ENCODE data around the gene LMO3.
"Not testable (repeated sequence)": the region's sequence is repeated elsewhere in the genome, so short reads cannot be mapped to it uniquely, and the experiment has no call there.

The LMO3 gene

GRCh38 chr12:16542586-16542985 lies 63.4 kb downstream of the LMO3 start:
- no peaks in the 10 kb centered on the region for H3K27me3 ChIP-seq (ENCODE audit: insufficient read depth, low read length)
- no peak overlapping the region for H3K9ac ChIP-seq (ENCODE audit: low read depth, low read length)
- H3K4me1 ChIP-seq (ENCODE audit: insufficient read depth, low read length): no peaks in the 10 kb centered on the region
- no peak overlapping the region for H3K27ac ChIP-seq (ENCODE audit: low read length)
- no peak overlapping the region for H3K4me3 ChIP-seq (ENCODE audit: low read length)
- no peaks in the 10 kb centered on the region for H3K36me3 ChIP-seq (ENCODE audit: insufficient read depth, low read depth, low read length)
- peaks cover 6% of the 10 kb centered on the region for H3K9me3 ChIP-seq (ENCODE audit: insufficient read depth, low read depth, low read length)

DNA sequence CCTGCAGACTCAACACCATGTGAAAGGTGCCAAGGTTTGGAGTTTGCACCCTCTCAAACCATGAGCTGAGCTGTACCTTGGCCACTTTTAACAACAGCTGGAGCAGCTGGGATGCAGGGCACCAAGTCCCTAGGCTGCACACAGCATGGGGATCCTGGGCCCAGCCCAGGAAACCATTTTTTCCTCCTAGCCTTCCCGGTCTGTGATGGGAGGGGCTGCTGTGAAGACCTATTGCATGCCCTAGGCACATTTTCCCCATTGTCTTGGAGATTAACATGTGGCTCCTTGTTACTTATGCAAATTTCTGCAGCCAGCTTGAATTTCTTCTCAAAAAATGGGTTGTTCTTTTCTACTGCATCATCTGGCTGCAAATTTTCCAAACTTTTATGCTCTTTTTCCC lies 68.3 kb downstream of the LMO3 start:
- H3K36me3 ChIP-seq (ENCODE audit: insufficient read depth, low read depth, low read length); H3K9ac ChIP-seq (ENCODE audit: low read depth, low read length); H3K27ac ChIP-seq (ENCODE audit: low read length); H3K4me1 ChIP-seq (ENCODE audit: insufficient read depth, low read length); H3K4me3 ChIP-seq (ENCODE audit: low read length); H3K27me3 ChIP-seq (ENCODE audit: insufficient read depth, low read length): not testable (repeated sequence)
- H3K9me3 ChIP-seq (ENCODE audit: insufficient read depth, low read depth, low read length): peaks cover 12% of the 10 kb centered on the region

- no peak overlapping the region for H3K27ac ChIP-seq (ENCODE audit: low read length)
- H3K36me3 ChIP-seq (ENCODE audit: insufficient read depth, low read depth, low read length): no peaks in the 10 kb centered on the region
- no peak overlapping the region for H3K9ac ChIP-seq (ENCODE audit: low read depth, low read length)
- no peaks in the 10 kb centered on the region for H3K27me3 ChIP-seq (ENCODE audit: insufficient read depth, low read length)
- no peaks in the 10 kb centered on the region for H3K4me1 ChIP-seq (ENCODE audit: insufficient read depth, low read length)
- H3K9me3 ChIP-seq (ENCODE audit: insufficient read depth, low read depth, low read length): no peaks in the 10 kb centered on the region
- no peak overlapping the region for H3K4me3 ChIP-seq (ENCODE audit: low read length)
Measured at GRCh38 chr12:16531621-16532020, 74.3 kb downstream of the LMO3 start.

DNA sequence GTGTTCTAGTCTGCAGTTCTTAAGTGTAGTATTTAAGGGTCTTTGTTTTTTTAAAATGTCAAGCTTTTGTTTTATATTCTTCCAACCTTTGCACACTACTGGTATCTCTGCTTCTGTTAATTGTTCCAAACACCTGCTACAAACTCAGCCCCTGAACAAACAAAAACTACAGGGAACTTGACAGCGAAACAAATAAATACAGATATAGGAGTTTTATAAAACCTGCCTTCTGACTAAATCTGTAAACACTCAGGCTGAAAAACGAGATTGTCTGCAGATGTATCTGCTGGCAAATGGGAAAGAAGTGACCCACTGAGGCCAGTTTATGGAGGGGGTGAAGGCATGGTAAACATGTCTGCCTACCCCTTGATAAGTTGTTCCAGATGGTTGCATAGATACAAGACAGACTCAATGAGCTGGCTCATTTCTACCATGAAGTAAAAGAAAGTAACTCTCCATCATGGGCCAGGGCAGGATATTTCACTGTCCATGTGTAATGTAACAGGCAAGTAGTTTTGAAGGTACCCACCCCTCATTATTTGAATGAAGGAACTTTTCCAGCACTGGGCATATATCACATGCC lies 75.6 kb downstream of the LMO3 start:
- H3K9ac ChIP-seq (ENCODE audit: low read depth, low read length): no peak overlapping the region
- H3K4me1 ChIP-seq (ENCODE audit: insufficient read depth, low read length): no peaks in the 10 kb centered on the region
- no peak overlapping the region for H3K4me3 ChIP-seq (ENCODE audit: low read length)
- H3K27ac ChIP-seq (ENCODE audit: low read length): no peak overlapping the region
- no peaks in the 10 kb centered on the region for H3K27me3 ChIP-seq (ENCODE audit: insufficient read depth, low read length)
- H3K9me3 ChIP-seq (ENCODE audit: insufficient read depth, low read depth, low read length): no peaks in the 10 kb centered on the region
- no peaks in the 10 kb centered on the region for H3K36me3 ChIP-seq (ENCODE audit: insufficient read depth, low read depth, low read length)

- no peak overlapping the region for H3K4me3 ChIP-seq (ENCODE audit: low read length)
- H3K9ac ChIP-seq (ENCODE audit: low read depth, low read length): no peak overlapping the region
- no peaks in the 10 kb centered on the region for H3K9me3 ChIP-seq (ENCODE audit: insufficient read depth, low read depth, low read length)
- no peaks in the 10 kb centered on the region for H3K27me3 ChIP-seq (ENCODE audit: insufficient read depth, low read length)
- H3K4me1 ChIP-seq (ENCODE audit: insufficient read depth, low read length): no peaks in the 10 kb centered on the region
- H3K36me3 ChIP-seq (ENCODE audit: insufficient read depth, low read depth, low read length): no peaks in the 10 kb centered on the region
- H3K27ac ChIP-seq (ENCODE audit: low read length): no peak overlapping the region
Measured at GRCh38 chr12:16526693-16527092, 79.3 kb downstream of the LMO3 start.

DNA sequence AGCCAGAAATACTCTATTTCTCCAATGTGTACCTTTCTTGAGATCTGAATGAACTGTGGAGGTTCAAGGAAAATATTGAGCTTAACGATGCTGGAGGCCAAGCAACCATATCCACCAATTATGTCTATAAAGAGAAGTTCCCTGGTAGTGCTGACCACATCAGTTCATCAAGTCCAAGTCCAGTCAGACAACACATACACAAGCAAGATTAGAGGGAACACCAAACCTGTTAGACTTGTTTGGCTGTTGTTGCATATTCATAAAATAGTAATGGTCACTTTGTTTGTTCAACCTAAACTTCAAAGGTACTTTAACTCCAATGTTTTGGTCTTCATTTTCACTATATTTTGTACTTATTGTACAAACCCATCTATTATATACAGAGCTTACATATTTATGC lies 81.6 kb downstream of the LMO3 start:
- H3K27ac ChIP-seq (ENCODE audit: low read length): no peak overlapping the region
- no peaks in the 10 kb centered on the region for H3K4me1 ChIP-seq (ENCODE audit: insufficient read depth, low read length)
- no peaks in the 10 kb centered on the region for H3K36me3 ChIP-seq (ENCODE audit: insufficient read depth, low read depth, low read length)
- no peak overlapping the region for H3K9ac ChIP-seq (ENCODE audit: low read depth, low read length)
- no peaks in the 10 kb centered on the region for H3K9me3 ChIP-seq (ENCODE audit: insufficient read depth, low read depth, low read length)
- H3K4me3 ChIP-seq (ENCODE audit: low read length): no peak overlapping the region
- no peaks in the 10 kb centered on the region for H3K27me3 ChIP-seq (ENCODE audit: insufficient read depth, low read length)

DNA sequence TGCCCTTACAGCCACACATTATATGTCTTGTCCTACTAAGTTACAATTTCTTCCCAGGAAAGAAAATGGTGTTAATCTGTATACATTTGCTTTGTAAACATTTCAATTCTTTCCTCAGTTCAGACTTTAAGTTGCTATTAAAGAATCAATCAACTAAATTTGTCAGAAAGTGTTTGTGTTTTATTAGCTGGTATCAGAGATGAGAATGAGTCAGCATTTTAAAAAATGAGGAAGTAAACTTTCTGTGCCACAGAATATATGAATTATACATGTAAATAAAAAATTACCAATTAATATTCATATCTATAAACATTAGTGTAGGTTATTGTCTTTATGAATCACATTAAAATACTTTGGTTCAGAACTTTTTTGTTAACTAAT lies 82.0 kb downstream of the LMO3 start:
- no peak overlapping the region for H3K27ac ChIP-seq (ENCODE audit: low read length)
- no peaks in the 10 kb centered on the region for H3K9me3 ChIP-seq (ENCODE audit: insufficient read depth, low read depth, low read length)
- H3K27me3 ChIP-seq (ENCODE audit: insufficient read depth, low read length): no peaks in the 10 kb centered on the region
- no peak overlapping the region for H3K9ac ChIP-seq (ENCODE audit: low read depth, low read length)
- H3K4me3 ChIP-seq (ENCODE audit: low read length): no peak overlapping the region
- no peaks in the 10 kb centered on the region for H3K4me1 ChIP-seq (ENCODE audit: insufficient read depth, low read length)
- H3K36me3 ChIP-seq (ENCODE audit: insufficient read depth, low read depth, low read length): no peaks in the 10 kb centered on the region

DNA sequence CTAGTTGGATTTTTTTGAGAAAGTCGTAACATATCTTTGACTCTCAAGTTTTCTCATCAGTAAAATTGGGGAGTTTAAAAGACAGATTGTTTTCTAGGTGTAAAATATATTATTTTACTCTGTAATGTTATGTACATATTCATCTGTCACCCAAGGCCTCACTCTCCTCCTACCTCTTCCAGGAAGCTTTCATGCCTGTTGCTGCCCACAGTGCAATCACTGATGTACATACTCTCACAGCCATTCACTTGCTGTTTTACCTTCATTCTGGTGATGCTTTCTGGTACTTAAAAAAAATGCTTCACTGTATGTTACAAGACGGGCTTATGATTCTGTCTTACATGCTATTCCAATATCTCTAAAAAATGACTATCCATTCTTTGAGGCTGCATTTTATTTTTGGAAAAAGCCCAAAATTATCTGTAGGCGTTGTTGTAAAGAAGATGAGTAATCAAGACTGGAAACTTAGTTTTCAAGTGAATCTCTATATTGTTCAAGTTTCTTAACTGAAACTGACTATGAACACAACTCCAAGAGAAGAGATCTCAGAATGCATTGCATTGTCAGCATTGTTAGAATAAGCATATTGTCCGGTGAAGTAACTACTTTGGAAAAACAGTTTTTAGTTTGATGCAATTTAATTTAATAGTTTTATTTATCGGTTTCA lies 82.5 kb downstream of the LMO3 start:
- Histone ChIP-seq H3K27ac (ENCODE audit: low read length) (no peak overlapping the region), H3K4me1 (ENCODE audit: insufficient read depth, low read length) (no peaks in the 10 kb centered on the region), H3K4me3 (ENCODE audit: low read length) (no peak overlapping the region), H3K36me3 (ENCODE audit: insufficient read depth, low read depth, low read length) (no peaks in the 10 kb centered on the region), H3K27me3 (ENCODE audit: insufficient read depth, low read length) (no peaks in the 10 kb centered on the region), H3K9ac (ENCODE audit: low read depth, low read length) (no peak overlapping the region), H3K9me3 (ENCODE audit: insufficient read depth, low read depth, low read length) (no peaks in the 10 kb centered on the region)

- Histone ChIP-seq H3K36me3 (ENCODE audit: insufficient read depth, low read depth, low read length) (no peaks in the 10 kb centered on the region), H3K9ac (ENCODE audit: low read depth, low read length) (no peak overlapping the region), H3K27me3 (ENCODE audit: insufficient read depth, low read length) (no peaks in the 10 kb centered on the region), H3K4me1 (ENCODE audit: insufficient read depth, low read length) (no peaks in the 10 kb centered on the region), H3K4me3 (ENCODE audit: low read length) (no peak overlapping the region), H3K27ac (ENCODE audit: low read length) (no peak overlapping the region), H3K9me3 (ENCODE audit: insufficient read depth, low read depth, low read length) (no peaks in the 10 kb centered on the region)
Measured at GRCh38 chr12:16520328-16520727, 85.6 kb downstream of the LMO3 start.

GRCh38 chr12:16515666-16516065 lies 90.3 kb downstream of the LMO3 start:
- Histone ChIP-seq H3K9ac (ENCODE audit: low read depth, low read length) (no peak overlapping the region), H3K36me3 (ENCODE audit: insufficient read depth, low read depth, low read length) (no peaks in the 10 kb centered on the region), H3K27me3 (ENCODE audit: insufficient read depth, low read length) (no peaks in the 10 kb centered on the region), H3K9me3 (ENCODE audit: insufficient read depth, low read depth, low read length) (no peaks in the 10 kb centered on the region), H3K4me1 (ENCODE audit: insufficient read depth, low read length) (no peaks in the 10 kb centered on the region), H3K4me3 (ENCODE audit: low read length) (no peak overlapping the region), H3K27ac (ENCODE audit: low read length) (no peak overlapping the region)

DNA sequence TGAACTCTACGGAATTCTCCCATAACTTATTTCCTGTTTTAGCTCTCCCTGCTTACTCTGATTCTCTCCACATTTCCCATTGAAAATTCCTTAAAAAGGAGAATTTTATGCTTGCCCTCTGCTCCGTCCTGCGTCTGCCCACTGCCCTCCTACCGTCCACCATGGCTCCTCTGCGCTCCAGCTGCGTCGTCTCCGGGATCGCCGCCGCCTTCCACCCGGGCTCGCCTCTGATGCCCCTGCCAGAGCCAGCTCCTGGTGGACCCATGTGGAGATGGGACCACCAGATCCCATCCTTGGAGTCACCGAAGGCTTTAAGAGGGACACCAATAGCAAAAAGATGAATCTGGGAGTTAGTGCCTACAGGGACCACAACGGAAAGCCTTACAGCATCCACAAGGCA lies 92.7 kb downstream of the LMO3 start:
- H3K4me1 ChIP-seq (ENCODE audit: insufficient read depth, low read length): no peaks in the 10 kb centered on the region; the same call in 1 of the 2 replicates
- no peaks in the 10 kb centered on the region for H3K27me3 ChIP-seq (ENCODE audit: insufficient read depth, low read length)
- no peaks in the 10 kb centered on the region for H3K9me3 ChIP-seq (ENCODE audit: insufficient read depth, low read depth, low read length)
- no peaks in the 10 kb centered on the region for H3K36me3 ChIP-seq (ENCODE audit: insufficient read depth, low read depth, low read length)
- no peak overlapping the region for H3K27ac ChIP-seq (ENCODE audit: low read length)
- no peak overlapping the region for H3K9ac ChIP-seq (ENCODE audit: low read depth, low read length)
- no peak overlapping the region for H3K4me3 ChIP-seq (ENCODE audit: low read length)

- H3K27ac ChIP-seq (ENCODE audit: low read length): no peak overlapping the region
- H3K9me3 ChIP-seq (ENCODE audit: insufficient read depth, low read depth, low read length): no peaks in the 10 kb centered on the region
- no peaks in the 10 kb centered on the region; the same call in 1 of the 2 replicates for H3K4me1 ChIP-seq (ENCODE audit: insufficient read depth, low read length)
- H3K36me3 ChIP-seq (ENCODE audit: insufficient read depth, low read depth, low read length): no peaks in the 10 kb centered on the region
- H3K9ac ChIP-seq (ENCODE audit: low read depth, low read length): no peak overlapping the region
- H3K27me3 ChIP-seq (ENCODE audit: insufficient read depth, low read length): no peaks in the 10 kb centered on the region
- no peak overlapping the region for H3K4me3 ChIP-seq (ENCODE audit: low read length)
Measured at GRCh38 chr12:16509411-16509810, 96.6 kb downstream of the LMO3 start.
